HEK293T (cell line): ENCODE measurements around the gene GALK1.

Source experiments
- ARNT ChIP-seq: fragments of 450-650 bp; IDR thresholded peaks from 2 replicates; pipeline ENCODE4 v1.6.1; 2017; ENCODE audit warnings: mild to moderate bottlenecking
- BHLHE40 ChIP-seq: fragments of 450-650 bp; IDR thresholded peaks from 2 replicates; pipeline ENCODE4 v1.6.1; 2016; ENCODE audit warnings: mild to moderate bottlenecking, moderate library complexity, borderline replicate concordance
- FOXK2 ChIP-seq: fragments of 450-650 bp; IDR thresholded peaks from 2 replicates; pipeline ENCODE4 v1.6.1; 2016; ENCODE audit warnings: mild to moderate bottlenecking
- HDGF ChIP-seq: fragments of 450-650 bp; IDR thresholded peaks from 2 replicates; pipeline ENCODE4 v1.6.1; 2017; ENCODE audit warnings: antibody characterized with exemption, borderline replicate concordance

GRCh38 chr17:75759457-75759856, 5.5 kb downstream of the GALK1 start:
- no peak for TF ChIP-seq ARNT
- TF ChIP-seq HDGF, result no peak
- no peak for TF ChIP-seq BHLHE40
- TF ChIP-seq FOXK2, result no peak
